C1 segment of cervical spinal cord (tissue), 14 donors: Measurements from ENCODE around the gene NUTM2B.
"Not testable (repeated sequence)": the region's sequence is repeated elsewhere in the genome, so short reads cannot be mapped to it uniquely, and the experiment has no call there.

Source experiments
- DNase-seq, 14 donors: peaks; one replicate each; lab custom pipeline; 2025; lab: John Stamatoyannopoulos, UW

Gene NUTM2B, protein sequence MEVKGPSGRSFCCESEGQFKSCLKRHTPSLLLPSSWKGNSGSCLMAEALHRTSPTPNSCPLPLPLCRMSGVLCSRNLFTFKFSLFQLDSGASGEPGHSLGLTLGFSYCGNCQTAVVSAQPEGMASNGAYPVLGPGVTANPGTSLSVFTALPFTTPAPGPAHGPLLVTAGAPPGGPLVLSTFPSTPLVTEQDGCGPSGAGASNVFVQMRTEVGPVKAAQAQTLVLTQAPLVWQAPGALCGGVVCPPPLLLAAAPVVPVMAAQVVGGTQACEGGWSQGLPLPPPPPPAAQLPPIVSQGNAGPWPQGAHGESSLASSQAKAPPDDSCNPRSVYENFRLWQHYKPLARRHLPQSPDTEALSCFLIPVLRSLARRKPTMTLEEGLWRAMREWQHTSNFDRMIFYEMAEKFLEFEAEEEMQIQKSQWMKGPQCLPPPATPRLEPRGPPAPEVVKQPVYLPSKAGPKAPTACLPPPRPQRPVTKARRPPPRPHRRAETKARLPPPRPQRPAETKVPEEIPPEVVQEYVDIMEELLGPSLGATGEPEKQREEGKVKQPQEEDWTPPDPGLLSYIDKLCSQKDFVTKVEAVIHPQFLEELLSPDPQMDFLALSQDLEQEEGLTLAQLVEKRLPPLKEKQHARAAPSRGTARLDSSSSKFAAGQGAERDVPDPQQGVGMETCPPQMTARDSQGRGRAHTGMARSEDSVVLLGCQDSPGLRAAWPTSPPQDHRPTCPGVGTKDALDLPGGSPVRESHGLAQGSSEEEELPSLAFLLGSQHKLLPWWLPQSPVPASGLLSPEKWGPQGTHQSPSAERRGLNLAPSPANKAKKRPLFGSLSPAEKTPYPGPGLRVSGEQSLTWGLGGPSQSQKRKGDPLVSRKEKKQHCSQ

DNA sequence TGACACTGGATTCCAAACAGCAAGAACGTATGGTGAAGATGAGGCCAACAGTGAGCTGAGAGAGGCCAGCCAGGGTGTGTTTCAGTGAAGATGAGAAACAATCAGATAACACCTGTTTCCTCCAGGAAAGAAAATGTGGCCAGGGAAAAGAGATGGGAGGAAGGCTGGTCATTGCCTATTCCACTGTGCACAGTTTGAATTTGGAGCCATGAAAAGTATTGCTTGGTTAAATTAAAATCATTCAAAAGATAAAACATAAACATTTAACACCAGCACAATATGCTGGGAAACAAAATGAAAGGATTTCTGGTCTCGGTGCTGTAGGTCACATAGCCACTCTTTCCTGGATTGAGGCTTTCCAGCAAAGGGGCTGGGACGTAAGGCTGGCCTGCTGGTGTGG is at the start of gene NUTM2B:
Gene NUTM2B, plus strand, starts transcription at position 301 of the 400 bp plus-strand sequence. CDS start 383 bp downstream, outside the sequence.
- not testable (repeated sequence) for DNase-seq

DNA sequence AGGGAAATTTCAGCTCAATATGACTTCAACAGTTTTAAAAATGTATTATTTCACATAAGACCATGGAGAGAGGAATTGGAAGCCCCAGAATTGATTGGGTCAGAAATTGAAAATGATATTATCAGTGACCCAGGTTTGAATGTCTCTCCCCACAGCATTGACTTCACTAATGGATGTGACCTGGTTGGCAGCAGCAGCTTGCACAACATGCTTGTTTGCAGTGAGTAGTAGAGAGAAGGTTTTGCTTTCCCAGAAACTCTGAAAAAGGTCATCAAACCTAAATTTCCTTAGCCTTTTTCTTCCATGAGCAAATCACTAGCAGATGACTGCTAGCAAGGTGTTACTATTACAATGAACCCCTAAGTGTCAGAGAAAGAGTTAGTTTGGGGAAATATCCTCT is 39.7 kb upstream of the NUTM2B start:
- DNase-seq = not testable (repeated sequence)

DNA sequence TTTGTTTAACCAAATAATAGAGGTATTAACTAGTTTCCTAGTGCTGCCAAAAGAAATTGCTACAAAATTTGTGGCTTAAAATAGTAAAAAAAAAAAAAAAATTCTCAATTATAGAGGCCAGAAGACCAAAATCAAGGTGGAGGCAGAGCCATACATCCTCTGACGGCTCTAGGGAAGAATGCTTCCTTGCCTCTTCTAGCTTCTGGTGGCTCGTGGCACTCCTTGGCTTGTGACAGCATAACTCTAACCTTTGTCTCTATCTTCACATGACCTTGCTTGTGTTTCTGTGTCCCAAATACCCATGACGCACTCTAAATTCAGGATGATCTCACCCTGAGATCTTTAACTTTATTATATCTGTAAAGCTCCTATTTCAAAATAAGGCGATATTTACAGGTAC is 38.3 kb upstream of the NUTM2B start:
- DNase-seq = not testable (repeated sequence)

DNA sequence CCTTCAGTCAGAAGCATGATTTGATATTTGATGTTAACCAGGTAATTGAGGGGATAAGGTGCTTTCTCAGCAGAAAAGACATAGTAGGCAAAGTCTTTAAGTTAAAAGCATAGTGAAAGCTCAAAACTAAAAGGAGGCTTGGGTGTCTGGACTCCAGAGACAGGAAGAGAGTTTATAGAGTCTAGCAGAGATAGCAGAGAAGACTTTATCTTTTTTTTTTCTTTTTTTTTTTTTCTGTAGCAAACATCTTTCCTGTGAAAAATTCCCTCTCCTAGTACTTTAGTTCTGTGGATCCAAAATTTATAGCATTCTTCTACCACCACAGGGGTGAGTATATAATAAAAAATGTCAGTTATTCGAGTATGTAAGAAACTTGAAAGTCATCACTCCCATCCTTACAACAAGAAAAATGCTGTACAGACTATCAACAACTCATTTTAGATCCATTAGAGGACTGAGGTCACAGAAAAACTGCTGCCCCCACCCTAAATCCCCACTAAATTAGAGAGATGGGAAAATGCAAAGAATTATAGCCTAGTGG is 33.7 kb upstream of the NUTM2B start:
- not testable (repeated sequence) for DNase-seq

DNA sequence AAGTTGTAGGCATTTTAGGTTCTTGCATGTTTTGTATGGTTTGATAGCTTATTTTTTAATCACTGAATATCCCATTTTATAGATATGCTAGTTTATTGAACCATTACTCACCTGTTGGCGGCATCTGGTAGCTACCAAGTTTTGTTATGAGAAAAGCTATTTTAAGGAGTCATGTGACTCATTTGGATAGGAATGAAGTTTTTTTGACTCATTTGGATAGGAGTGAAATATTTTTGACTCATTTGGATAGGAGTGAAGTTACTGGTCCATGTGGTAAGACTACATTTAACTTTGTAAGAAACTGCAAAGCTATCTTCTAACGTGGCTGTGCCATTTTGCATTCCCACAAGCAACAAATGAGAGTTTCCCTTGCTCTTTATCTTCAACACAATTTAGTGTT is 28.1 kb upstream of the NUTM2B start:
- DNase-seq = not testable (repeated sequence)

DNA sequence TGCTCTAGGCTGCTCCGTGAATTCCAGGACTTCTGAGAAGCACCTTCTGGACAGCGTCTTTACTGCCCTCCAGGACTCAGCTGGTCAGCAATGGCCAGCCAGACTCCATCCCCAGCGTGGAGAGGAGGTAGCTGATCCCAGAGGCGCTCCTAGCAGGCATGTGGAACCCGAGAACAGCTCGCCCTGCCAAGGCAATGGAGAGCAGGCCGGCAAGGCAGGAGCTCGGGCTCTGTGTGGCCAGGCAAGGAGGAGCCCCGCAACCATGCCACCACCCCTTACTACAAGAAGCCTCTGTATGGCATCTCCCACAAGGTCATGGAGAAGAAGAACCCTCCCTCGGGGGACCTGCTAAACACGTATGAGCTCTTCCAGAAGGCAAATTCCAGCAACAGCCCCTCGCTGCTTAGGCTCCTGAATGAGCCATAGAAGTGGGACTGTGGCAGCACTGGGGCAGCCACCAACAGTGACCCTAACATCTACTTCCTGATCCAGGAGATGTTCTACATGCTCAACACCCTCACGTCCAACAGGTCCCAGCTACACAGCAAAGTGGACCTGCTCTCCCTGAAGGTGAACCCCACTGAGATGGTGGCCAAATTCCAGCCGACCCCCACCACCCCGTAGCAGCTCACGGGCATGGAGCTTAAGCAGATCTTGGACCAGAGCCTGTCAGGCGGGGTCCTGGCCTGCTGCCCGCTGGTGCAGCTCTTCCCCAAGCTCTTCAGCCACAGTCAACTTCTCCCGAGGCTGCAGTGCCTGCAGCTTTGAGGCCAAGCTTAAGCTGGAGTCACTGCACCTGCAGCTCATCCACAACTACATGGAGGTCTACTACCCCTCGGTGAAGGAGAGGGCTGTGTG is 19.8 kb upstream of the NUTM2B start:
- not testable (repeated sequence) for DNase-seq

DNA sequence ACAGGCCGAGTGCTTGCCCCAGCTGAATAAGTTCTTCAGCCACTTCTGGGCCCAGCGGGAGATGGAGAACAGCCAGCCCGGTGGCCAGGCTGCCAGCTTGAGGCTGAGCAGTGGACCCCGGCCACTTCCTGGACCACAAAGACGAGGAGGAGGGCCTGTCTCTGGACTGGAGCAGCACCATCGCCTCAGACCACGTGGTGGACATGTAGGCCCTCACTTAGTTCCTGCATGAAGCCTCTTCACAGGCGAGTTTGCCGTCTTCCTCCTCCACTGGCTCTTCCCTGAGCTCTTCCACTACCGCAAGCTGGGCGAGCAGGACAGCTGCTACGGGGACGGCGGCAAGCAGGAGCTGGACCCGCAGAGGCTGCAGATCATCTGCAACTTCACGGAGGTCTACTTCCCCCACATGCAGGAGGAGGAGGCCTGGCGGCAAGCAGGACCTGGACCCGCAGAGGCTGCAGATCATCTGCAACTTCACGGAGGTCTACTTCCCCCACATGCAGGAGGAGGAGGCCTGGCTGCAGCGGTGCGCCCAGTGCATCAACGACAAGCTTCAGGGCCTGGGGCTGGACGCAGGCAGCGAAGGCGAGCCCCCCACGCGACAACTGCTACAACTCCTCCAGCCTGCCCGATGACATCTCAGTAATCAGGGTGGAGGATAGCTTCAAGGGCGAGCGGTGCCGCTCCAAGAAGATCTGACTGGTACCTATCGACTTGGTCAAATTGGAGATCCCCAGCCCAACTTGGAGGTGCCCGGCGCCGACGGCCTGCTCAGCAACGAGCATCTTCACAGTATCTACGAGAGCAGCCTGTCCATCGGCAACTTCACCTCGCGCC is 18.9 kb upstream of the NUTM2B start:
- DNase-seq = not testable (repeated sequence)

DNA sequence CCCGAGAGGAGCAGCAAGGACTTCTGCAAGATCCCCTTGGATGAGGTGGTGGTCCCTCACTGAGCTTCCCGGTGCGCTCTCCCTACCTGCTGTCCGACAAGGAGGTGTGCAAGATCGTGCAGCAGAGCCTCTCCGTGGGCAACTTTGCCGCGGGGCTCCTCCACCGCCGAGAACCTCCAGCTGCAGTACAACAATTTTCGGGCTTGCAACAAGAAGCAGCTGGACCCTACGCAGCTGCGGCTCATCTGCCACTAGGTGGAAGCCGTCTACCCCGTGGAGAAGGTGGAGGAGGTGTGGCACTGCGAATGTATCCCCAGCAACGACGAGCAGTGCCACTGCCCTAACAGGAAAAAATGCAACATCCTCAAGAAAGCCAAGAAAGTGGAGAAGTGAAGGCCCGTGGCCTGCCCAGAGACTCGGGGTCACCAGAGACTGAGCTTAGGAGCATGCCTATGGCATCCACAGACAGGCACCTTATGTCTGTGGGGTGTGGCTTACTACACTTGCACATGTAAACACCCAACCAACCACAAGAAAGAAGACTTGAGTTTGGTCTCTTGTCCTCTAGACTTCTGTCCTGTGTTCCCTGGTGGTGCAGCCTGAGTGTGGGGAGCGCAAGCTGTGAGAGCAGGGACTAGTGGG is 17.9 kb upstream of the NUTM2B start:
- DNase-seq = not testable (repeated sequence)

DNA sequence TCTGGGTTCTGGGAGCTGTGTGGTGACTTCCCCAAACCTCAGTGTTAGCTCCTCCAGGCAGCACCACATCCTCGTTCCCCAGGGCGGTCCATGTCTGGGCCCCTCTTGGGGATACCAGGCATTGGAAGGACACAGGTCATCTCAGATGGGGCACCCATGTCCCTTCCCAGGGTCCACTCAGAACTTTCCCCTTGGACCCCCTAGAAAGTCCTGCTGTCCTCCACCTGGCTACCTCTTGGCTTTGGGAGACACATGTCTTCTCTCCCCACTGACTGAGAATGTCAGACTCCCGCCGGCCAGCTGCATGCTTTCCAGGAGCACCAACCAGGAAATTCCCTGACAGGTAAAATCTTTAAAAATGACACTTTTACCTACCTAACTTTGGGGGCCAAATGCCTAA is 16.4 kb upstream of the NUTM2B start:
- DNase-seq = not testable (repeated sequence)

DNA sequence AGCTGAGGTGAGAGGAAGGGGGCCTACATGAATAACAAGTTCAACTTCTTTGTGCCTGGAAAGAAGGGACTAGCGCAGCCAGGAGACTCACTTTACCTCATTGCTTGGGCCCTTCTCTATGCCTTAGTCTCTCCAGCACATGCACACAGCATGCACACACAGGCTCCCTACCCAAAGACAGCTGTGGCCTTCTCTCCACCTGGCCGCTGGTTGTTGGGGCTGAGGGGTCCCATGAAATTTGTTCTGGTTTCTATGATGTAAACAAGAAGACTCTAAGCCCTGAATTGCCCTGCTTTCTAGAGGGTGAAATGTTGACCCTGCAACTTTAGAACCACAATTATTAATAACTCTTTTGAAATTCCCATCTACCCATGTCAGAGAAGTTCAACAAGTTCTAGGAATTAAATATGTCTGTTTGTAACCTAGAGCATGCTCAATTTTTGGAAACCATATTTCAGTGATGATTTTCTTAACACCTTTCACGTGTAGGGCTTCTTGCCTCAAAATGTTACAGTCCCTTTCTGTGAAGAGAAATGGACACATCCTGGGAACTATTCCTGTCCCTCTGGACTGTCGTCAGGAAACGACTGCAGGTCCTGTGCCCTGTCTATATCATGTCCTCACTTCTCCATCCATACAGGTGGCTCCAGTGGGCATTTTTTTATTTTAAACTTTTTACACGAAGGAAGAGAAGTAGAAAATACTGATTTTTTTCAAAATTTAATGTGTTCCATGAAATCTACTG is 15.4 kb upstream of the NUTM2B start:
- not testable (repeated sequence) for DNase-seq

DNA sequence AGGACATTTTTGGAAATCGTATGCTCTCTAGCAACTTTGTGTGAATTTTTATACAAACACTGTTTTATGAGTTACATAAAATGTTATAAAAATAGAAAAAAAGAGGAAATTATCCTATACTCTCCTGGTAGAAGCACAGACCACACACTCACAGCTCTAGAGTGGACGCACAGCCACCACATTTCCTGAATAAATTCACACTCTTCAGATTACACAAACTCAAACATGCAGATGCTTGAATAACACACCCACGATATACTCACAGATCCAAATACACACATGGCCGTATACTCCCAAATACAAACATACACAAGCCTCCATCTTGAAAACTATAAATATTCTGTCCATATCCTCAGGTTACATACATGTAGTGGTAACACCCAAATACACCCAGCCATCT is 14.2 kb upstream of the NUTM2B start:
- DNase-seq = not testable (repeated sequence)

DNA sequence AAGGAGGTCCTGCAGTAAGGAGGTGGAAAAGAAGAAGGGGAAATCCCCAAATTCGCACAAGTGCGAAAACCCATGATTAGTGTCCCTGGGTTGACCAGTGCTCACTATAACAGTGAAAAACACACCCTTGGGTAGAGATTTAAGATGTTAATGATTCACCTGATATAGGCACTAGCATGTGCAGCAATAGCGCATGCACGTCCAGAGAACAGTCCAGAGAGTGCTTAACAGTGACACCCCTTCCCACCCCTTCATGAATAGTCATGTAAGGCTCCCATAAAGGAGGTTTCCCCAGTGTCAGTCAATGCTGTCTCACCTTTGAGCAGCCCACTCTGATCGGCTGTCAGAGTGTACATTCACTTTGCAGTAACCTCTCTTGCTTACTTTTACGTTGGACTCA is 6.4 kb upstream of the NUTM2B start:
- DNase-seq = not testable (repeated sequence)

DNA sequence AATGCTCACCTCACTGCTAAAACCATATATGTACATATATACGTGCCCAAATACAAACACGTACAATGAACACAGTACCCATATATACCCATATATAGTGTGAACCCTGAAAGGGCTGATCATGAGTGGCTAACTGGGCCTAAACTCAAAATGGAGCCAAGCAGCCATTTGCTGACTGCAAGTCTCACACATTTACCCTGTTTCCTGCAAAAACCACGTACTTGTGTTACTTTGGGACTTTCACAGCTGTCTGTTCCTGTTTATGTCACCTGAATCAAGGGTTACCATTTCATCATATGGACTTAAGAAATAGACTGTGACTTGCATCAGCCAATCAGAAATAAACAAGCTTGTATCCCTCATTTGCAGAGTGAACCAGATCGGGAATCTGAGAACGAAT is 5.9 kb upstream of the NUTM2B start:
- DNase-seq = not testable (repeated sequence)

DNA sequence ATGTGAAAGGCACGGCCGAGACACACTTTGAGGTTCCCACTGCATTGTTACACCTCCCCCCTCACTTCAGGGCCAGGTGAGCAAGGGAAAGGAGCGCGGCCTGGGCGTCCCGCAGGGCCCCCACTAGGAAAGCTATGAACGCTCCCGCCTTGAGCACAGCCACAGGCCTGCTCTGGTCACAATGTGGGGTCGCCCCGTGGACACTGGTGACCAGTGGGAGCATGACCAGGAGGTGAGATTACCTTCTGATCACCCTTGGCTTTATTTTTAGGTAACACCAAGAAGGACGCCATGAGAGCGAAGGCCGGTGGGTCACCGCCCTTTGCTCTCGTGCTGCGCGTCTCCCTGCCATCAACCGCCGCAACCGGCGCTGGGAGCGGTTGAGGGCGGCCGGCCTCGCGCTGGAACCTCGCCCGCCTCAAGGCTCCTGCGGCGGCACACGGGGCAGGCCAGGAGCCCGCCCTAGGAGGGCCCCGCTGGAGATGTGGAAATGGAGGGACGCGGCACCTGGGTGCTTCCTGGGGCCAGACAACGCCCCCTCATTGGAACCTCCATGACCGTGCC is 2.6 kb upstream of the NUTM2B start:
- not testable (repeated sequence) for DNase-seq

DNA sequence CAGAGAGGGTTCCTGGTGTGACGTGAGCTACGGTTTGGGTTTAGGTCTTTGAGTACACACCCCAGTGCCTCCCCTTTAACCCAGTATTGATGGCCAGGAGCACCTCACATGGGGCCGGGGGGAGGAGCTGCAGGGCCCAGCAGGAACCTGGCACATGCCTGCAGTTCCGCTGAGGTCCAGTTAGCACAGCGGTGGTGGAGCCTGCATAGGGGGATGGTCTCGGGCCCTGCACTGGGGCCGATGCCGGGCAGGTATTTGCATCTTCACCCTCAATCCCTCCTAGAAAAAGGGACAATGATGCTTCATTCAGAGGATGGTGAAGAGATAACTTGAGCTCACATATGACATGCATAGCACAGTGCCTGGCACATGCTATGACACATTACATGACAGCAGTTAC is 4.0 kb downstream of the NUTM2B start:
- DNase-seq = not testable (repeated sequence)

DNA sequence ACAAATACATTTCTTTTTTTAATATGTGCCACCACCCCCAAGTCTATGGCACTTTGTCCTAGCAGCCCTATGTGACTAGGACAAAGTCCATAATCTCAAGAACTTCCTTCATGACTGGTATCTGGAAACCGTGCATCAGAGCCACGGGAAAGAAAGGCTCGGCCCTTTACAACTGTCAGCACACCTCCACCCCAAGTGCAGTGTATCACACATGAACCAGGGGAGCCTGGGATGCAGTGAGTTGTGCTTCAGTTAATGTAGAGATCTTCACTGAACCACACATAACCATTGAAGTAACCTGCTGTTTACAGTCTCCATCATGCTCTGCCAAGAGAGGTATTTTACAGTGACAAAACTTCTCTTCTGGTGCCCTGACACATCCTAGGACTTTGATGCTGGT is 11.9 kb downstream of the NUTM2B start:
- DNase-seq = not testable (repeated sequence)

DNA sequence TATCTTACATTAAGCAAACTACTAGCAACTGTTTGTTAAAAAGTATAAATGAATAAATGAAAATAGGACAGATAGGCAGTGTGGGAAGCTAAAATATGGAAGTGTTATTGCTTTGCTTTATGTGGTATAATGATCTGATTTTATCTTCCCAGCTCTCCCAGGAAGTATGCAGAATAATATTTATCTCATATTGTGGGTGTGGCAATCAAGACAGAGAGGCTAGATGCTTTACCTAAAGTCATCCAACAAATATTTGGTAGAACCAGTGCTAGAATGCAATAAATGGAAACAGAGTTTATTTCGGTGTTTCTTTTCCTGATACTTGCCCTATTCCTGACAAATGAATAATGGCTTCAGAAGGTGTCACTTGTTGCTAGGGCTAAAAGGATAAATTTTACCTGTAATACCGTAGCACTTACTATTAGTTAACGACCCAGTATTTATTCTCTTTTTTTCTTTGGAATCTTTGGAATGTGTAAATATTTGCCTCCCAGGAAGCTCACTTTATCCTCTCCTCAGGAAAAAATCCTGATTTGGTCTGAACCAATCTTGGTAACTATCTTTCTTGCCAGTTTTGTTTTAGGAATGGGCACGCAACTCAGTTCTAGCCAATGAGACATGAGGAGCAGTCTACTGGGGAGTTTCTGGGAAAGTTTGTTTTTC is 14.0 kb downstream of the NUTM2B start:
- not testable (repeated sequence) for DNase-seq

DNA sequence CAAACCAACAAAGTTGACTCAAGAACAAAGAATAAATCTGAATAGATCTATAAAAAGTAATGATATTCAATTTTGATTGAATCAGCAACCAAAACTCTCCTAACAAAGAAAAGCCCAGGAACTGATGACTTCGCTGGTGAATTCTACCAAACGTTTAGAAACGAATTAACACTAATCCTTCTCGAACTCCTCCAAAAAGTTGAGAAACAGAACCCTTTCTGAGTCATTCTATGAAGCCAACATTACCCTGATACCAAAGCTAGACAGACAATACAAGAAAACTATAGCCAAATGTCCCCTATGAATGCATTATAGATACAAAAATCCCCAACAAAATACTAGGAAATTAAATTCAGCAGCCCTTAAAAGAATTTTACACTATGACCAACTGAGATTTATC is 17.0 kb downstream of the NUTM2B start:
- not testable (repeated sequence) for DNase-seq
